Skin epidermis (tissue), 12 donors: Measurements from ENCODE around the gene EMP1.
"Not testable (repeated sequence)": the region's sequence is repeated elsewhere in the genome, so short reads cannot be mapped to it uniquely, and the experiment has no call there.

Experiments
- H3K27ac ChIP-seq, 21 experiments: fragments of 200-600 bp; sonication (generic) in 11 of 21; one replicate each; pipeline ENCODE4 v1.5.0; 2020; ENCODE audit warnings: mild to moderate bottlenecking in 3 of 21, inconsistent platforms in 2 of 21, moderate library complexity in 2 of 21
- H3K4me3 ChIP-seq, 7 experiments: fragments of 200-600 bp; sonication (generic) in 2 of 7; one replicate each; pipeline ENCODE4 v1.5.0; 2020; ENCODE audit warnings: inconsistent platforms in 2 of 7, mild to moderate bottlenecking in 2 of 7, moderate library complexity in 1 of 7

EMP1 gene

DNA sequence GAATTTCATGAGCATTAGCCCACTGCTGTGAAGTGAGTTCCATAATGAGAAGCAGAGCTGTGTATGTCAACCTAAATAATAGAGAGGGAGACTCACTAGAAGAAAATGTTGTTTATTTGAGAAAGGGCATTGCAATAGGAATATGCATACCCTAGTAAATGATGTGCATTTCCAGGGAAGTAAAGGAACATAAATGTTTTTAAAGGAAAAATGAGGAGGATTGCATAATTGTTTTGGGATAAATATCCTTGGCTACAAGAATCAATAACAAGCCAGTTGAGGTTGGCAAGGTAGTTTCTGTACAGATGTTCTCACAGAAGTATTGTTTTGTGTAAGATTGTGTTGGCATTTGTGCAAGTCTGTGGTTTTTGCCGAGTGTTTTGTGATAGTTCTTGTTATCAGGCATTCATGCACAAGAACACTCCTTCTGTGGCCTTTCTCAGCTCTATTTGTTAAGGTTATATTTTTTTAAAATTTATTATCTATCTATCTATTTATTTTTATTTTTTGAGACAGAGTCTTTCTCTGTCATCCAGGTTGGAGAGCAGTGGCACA, 47.1 kb downstream of the EMP1 start:
- H3K27ac ChIP-seq = no peak overlapping the region

DNA sequence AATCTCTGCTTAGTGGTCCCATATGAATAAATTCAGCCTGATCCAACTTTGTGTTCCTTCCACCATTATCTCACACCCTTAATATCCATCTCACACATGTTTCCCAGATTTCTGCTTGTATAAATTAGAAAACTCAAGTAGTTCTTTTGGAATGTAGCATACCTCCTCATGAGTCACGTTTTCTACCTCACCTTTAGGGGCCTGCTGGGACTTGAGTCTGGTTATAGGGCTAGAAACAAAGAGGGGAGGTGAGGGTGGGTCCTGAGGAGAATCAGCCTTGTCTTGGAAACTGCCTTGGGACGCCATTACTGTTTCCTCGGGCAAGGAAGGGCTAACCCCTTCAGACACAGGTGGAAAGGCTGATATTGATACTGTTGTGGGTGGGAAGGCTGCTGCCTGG, 51.1 kb downstream of the EMP1 start:
- H3K4me3 ChIP-seq = no peak overlapping the region
- H3K27ac ChIP-seq = no peak overlapping the region

More for the DNA sequence above, 47.1 kb downstream of the EMP1 start:
- H3K4me3 ChIP-seq = no peak overlapping the region

GRCh38 chr12:13248964-13249363, 52.4 kb downstream of the EMP1 start:
- Histone ChIP-seq H3K4me3 (no peak overlapping the region), H3K27ac (no peak overlapping the region)

DNA sequence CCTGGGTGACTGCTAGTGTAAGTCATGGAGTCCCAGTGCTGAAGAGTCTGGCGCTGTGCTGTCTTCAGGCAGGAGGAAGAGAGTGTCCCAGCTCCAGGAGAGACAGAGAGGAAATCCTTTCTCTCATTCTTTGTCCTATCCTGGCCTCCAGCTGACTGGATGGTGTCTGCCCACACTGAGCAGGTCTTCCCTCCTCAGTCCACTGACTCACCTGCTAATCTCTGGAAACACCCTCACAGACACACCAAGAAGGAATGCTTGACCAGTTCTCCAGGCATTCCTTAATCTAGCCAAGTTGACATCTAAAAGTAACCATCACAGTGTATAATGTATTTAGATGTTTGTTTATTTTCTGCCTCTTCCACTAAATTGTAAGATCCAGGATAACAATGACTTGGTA, 53.9 kb downstream of the EMP1 start:
- H3K27ac ChIP-seq = no peak overlapping the region
- no peak overlapping the region for H3K4me3 ChIP-seq

DNA sequence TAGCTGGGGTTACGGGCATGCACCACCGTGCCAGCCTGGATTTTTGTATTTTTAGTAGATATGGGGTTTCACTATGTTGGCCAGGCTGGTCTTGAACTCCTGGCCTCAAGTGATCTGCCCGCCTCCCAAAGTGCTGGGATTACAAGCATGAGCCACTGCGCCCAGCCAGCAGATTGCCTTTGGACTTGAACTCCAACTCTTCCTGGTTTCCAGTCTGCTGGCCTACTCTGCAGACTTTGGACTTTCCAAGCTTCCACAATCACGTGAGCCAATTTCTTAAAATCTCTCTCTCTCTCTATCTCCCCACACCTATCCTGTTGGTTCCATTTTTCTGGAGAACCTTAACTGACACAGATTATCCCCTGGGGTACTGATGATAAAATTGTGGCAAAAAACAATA, 55.0 kb downstream of the EMP1 start:
- H3K27ac ChIP-seq = no peak overlapping the region

DNA sequence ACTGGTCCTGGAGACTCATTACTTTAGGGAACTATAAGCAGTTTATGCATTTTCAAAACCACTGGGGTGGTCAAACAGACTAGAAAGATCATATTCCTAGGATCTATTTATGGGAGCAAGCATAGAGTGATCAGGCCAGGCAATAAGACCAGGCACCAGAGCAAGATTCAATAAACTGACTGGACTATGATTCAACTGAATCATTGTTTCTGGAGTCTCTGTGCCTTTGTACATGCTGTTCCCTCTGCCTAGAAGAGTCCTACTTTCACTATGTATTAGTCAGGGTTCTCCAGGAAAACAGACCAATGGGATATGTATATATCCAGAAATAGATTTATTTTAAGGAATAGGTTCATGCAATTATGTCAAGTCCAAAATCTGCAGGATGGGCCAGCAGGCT, 55.5 kb downstream of the EMP1 start:
- no peak overlapping the region for H3K27ac ChIP-seq
- no peak overlapping the region for H3K4me3 ChIP-seq

More for the DNA sequence above, 55.0 kb downstream of the EMP1 start:
- no peak overlapping the region for H3K4me3 ChIP-seq

DNA sequence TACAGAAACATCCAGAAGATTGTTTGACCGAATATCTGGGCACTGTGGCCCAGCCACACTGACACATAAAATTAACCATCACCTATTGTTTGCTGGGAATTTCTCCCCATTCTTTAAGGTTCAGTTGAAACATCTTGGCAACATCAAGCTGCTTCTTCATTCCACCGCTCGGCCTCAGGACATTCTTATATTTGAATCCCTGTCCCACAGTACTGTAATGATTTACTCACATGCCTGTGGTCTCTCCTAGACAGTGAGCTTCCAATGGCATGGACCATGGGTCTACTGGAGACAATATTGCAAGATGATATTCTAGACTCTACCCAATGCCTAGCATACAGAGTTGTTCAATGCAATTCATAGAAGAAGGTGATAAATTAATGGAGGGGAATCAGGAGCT, 56.1 kb downstream of the EMP1 start:
- Histone ChIP-seq H3K4me3 (no peak overlapping the region), H3K27ac (no peak overlapping the region)

GRCh38 chr12:13253966-13254760, 57.6 kb downstream of the EMP1 start:
- H3K27ac ChIP-seq = no peak overlapping the region
- H3K4me3 ChIP-seq = no peak overlapping the region

- Histone ChIP-seq H3K27ac (peak overlapping the region in 1 of 21 experiments; percentile 26), H3K4me3 (peak overlapping the region in 3 of 7 experiments; percentile 3 to 28 (median 4))
Observed at GRCh38 chr12:13255792-13256691, 59.5 kb downstream of the EMP1 start.

DNA sequence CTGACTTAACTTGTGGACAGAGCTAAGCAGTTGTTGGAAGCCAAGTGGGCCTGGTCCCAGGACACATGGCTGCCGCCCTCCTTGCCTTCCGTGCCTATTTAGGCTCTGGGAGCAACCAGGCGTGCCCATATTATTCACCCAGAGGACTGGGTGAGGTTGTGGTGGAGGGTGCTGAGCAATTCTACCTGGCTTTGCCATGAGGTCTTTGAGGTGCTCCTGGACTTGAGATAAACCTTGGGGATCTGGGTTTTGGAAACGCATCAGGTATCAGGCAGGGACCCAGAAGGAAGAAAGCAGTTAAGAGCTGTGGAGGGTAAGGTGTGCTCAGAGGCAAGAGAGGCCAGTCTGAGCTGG, 60.1 kb downstream of the EMP1 start:
- Histone ChIP-seq H3K27ac (no peak overlapping the region), H3K4me3 (no peak overlapping the region)

DNA sequence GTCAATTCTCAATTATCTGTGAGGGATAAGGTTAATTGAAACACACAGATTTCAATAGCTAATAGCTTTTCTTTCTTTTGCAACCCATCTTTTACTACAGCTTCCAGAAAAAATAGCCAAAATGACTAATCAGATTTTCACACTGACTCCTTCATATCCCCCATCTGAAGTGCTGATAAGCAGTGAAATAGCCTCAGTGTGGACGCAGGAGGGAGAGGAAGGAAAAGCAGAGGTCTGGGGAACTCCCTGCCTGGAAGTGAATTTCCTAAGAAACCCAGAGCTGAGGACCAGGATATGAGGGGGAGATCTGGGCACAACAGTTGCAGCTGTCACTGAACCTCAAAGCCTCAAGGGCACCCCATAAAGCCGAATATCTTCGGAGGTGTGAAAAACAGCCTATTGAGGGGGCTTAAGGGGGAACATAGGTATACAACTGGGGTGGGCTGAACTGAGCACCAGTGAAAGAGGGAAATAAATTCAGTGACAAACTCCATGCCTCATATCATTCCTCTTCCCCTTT, 60.9 kb downstream of the EMP1 start:
- no peak overlapping the region for H3K4me3 ChIP-seq
- no peak overlapping the region for H3K27ac ChIP-seq

DNA sequence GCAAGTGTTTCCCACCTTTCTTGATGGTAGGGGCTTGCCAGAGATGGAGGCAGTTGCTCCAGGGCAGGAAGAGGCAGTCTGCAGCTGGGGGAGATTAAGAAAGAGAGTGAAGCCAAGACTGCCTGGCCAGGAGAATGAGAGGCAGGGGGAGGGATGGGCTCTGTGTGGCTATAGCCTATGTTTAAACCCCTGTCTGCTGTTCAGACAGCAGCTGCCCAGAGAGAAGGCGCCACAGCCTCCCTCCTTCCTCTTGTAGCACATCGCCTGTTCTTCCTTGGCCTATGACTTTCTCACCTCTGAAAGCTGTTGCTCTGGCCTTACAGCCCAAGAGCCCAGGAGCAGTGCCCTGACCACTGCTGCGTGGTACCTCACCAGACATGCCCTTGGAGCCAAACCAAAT, 61.7 kb downstream of the EMP1 start:
- H3K27ac ChIP-seq = no peak overlapping the region

GRCh38 chr12:13258717-13259119, 62.2 kb downstream of the EMP1 start:
- H3K4me3 ChIP-seq = no peak overlapping the region
- H3K27ac ChIP-seq = no peak overlapping the region

More for the DNA sequence above, 61.7 kb downstream of the EMP1 start:
- H3K4me3 ChIP-seq = no peak overlapping the region

GRCh38 chr12:13259625-13260024, 63.1 kb downstream of the EMP1 start:
- not testable (repeated sequence) for H3K4me3 ChIP-seq, H3K27ac ChIP-seq

DNA sequence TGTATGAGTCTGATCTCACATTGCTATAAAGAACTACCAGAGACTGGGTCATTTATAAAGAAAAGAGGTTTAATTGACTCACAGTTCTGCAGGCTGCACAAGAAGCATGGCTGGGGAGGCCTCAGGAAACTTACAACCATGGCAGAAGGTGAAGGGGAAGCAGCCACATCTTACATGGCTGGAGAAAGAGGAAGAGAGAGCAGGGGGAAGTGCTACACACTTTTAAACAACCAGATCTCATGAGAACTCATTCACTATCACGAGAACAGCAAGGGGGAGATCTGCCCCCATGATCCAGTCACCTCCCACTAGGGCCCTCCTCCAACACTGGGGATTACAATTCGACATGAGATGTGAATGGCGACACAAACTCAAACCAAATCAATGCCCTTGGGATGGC, 71.3 kb downstream of the EMP1 start:
- not testable (repeated sequence) for H3K4me3 ChIP-seq, H3K27ac ChIP-seq

- Histone ChIP-seq H3K4me3 (no peak overlapping the region), H3K27ac (no peak overlapping the region)
Observed at GRCh38 chr12:13268581-13268980, 72.1 kb downstream of the EMP1 start.
